Activated CD8-positive, alpha-beta memory T cell treated with anti-CD3 and anti-CD28 coated beads, Interleukin-2, amount 10 ng/mL, durations not matched to agents 7 days and 5 days (primary cell): ENCODE results near the gene SLC25A23. TPM values are rescaled to one million over a fixed set of nuclear protein-coding genes. Genes with fewer than 3 reads are reported as not detected.
"Not testable (repeated sequence)": the region's sequence is repeated elsewhere in the genome, so short reads cannot be mapped to it uniquely, and the experiment has no call there.

Experiments
- ATAC-seq: fragments of 150-1000 bp; cut with Tn5 transposase; one replicate; pipeline ENCODE4 v1.10.0; 2021; ENCODE audit warnings: moderate library complexity
- CTCF ChIA-PET: fragments of 350-600 bp; sonication (Branson Sonifier 250); formaldehyde crosslinking; loops from one replicate; lab custom pipeline; 2021; ENCODE audit warnings: antibody characterized with exemption; lab: Charles Lee
- DNase-seq: peaks from one replicate; pipeline ENCODE4 v3.0.0-alpha.2; 2020
- H3K27ac Mint-ChIP-seq: one replicate; pipeline ENCODE4 v1.8.0; 2021; ENCODE audit warnings: mild to moderate bottlenecking, mixed read lengths
- H3K27me3 Mint-ChIP-seq: one replicate; pipeline ENCODE4 v1.8.0; 2021; ENCODE audit warnings: mixed read lengths
- H3K36me3 Mint-ChIP-seq: one replicate; pipeline ENCODE4 v1.8.0; 2021; ENCODE audit warnings: mild to moderate bottlenecking, mixed read lengths
- H3K4me1 Mint-ChIP-seq: one replicate; pipeline ENCODE4 v1.8.0; 2021; ENCODE audit warnings: mixed read lengths
- H3K4me3 Mint-ChIP-seq: one replicate; pipeline ENCODE4 v1.8.0; 2021; ENCODE audit warnings: mild to moderate bottlenecking, moderate library complexity, mixed read lengths
- H3K9me3 Mint-ChIP-seq: one replicate; pipeline ENCODE4 v1.8.0; 2022; ENCODE audit warnings: low read depth, mixed read lengths
- total RNA-seq, 2 experiments: library from RNA; stranded (reverse); gene quantifications; one replicate each; pipeline ENCODE4 v1.2.3, GENCODE V29; 2021

SLC25A23 gene
- total RNA-seq = 10 to 100 TPM; 25.2 to 27.9 TPM

- peak; percentile 45 for ATAC-seq
- CTCF ChIA-PET = interaction anchor here (1.1 to 1.8 kb wide), 4 partner anchors 22 to 34 kb away, joined by 3 to 7 read pairs (median 4); partner anchors contain the start of genes DENND1C and KHSRP
These were observed at the start of gene SLC25A23 for GRCh38 chr19:6459262-6460098. Gene SLC25A23, minus strand, starts transcription at chr19:6459792. Its CDS starts 164 bp downstream, at chr19:6459628.

GRCh38 chr19:6508028-6508771 is 48.6 kb upstream of the SLC25A23 start:
- ATAC-seq, H3K27ac Mint-ChIP-seq, DNase-seq, H3K4me1 Mint-ChIP-seq, H3K36me3 Mint-ChIP-seq, H3K27me3 Mint-ChIP-seq, H3K9me3 Mint-ChIP-seq, H3K4me3 Mint-ChIP-seq: not testable (repeated sequence)
- CTCF ChIA-PET = interaction anchor here (2.0 kb wide), 1 partner anchor 8 kb away, joined by 11 read pairs; no protein-coding TSS in a partner anchor

More at GRCh38 chr19:6459262-6460098, at the start of gene SLC25A23:
- H3K4me1 Mint-ChIP-seq = peaks cover 19% of the 10 kb centered on the region
- H3K36me3 Mint-ChIP-seq = peaks cover 19% of the 10 kb centered on the region
- H3K27ac Mint-ChIP-seq = peak within 1 kb of the TSS; percentile 79
- H3K9me3 Mint-ChIP-seq = no peaks in the 10 kb centered on the region
- peak; percentile 79 for DNase-seq
- H3K27me3 Mint-ChIP-seq = no peaks in the 10 kb centered on the region
- peak within 1 kb of the TSS; percentile 85 for H3K4me3 Mint-ChIP-seq

- Mint-ChIP-seq H3K4me1 (peaks cover 26% of the 10 kb centered on the region), H3K27ac (no peak overlapping the region), H3K9me3 (no peaks in the 10 kb centered on the region), H3K4me3 (no peak overlapping the region), H3K36me3 (no peaks in the 10 kb centered on the region), H3K27me3 (peaks cover 9% of the 10 kb centered on the region)
- CTCF ChIA-PET = interaction anchor here (0.6 to 4.3 kb wide), 12 partner anchors 12 to 285 kb away, joined by 3 to 23 read pairs (median 6); partner anchors contain the start of genes DENND1C, GTF2F1 and VAV1
- ATAC-seq = no peak
- DNase-seq = no peak
These were observed 44.0 kb upstream of the SLC25A23 start for GRCh38 chr19:6503407-6504201.

- Mint-ChIP-seq H3K9me3 (no peaks in the 10 kb centered on the region), H3K27ac (no peak within 1 kb of the TSS), H3K27me3 (peaks cover 9% of the 10 kb centered on the region), H3K36me3 (no peaks in the 10 kb centered on the region), H3K4me1 (peaks cover 32% of the 10 kb centered on the region), H3K4me3 (peak within 1 kb of the TSS; percentile 73)
- CTCF ChIA-PET = interaction anchor here (1.0 to 4.3 kb wide), 3 partner anchors 12 to 21 kb away, joined by 6 to 23 read pairs (median 7); partner anchors contain the start of gene DENND1C
- peak; percentile 76 for ATAC-seq
- DNase-seq = peak; percentile 65
These were observed 42.4 kb upstream of the SLC25A23 start, which contains the start of gene TUBB4A for GRCh38 chr19:6501740-6502648. Gene TUBB4A, minus strand, starts transcription at chr19:6502309. Its CDS starts 97 bp downstream, at chr19:6502212.

GRCh38 chr19:6500837-6501739 is 41.5 kb upstream of the SLC25A23 start:
- DNase-seq = no peak
- no peak for ATAC-seq
- Mint-ChIP-seq H3K4me3 (peak overlapping the region; percentile 73), H3K4me1 (peaks cover 32% of the 10 kb centered on the region), H3K36me3 (no peaks in the 10 kb centered on the region), H3K27me3 (peaks cover 9% of the 10 kb centered on the region), H3K9me3 (no peaks in the 10 kb centered on the region), H3K27ac (no peak overlapping the region)
- CTCF ChIA-PET = interaction anchor here (1.1 to 4.3 kb wide), 2 partner anchors 20 kb away, joined by 4 to 23 read pairs; partner anchors contain the start of gene DENND1C

- H3K4me1 Mint-ChIP-seq = peaks cover 25% of the 10 kb centered on the region
- no peaks in the 10 kb centered on the region for H3K9me3 Mint-ChIP-seq
- no peaks in the 10 kb centered on the region for H3K36me3 Mint-ChIP-seq
- ATAC-seq (no peak), DNase-seq (no peak)
- CTCF ChIA-PET = interaction anchor here (0.7 to 2.0 kb wide), 4 partner anchors 10 to 301 kb away, joined by 3 to 5 read pairs (median 4); partner anchors contain the start of gene DENND1C
- H3K27me3 Mint-ChIP-seq = peaks cover 9% of the 10 kb centered on the region
- H3K27ac Mint-ChIP-seq = no peak overlapping the region
- no peak overlapping the region for H3K4me3 Mint-ChIP-seq
These were observed 39.6 kb upstream of the SLC25A23 start for GRCh38 chr19:6499052-6499790.

GRCh38 chr19:6498294-6499036 is 38.9 kb upstream of the SLC25A23 start:
- peaks cover 22% of the 10 kb centered on the region for H3K4me1 Mint-ChIP-seq
- peaks cover 7% of the 10 kb centered on the region for H3K27me3 Mint-ChIP-seq
- H3K4me3 Mint-ChIP-seq = no peak overlapping the region
- no peaks in the 10 kb centered on the region for H3K9me3 Mint-ChIP-seq
- CTCF ChIA-PET = interaction anchor here (1.4 to 2.0 kb wide), 2 partner anchors 9 to 17 kb away, joined by 5 read pairs; partner anchors contain the start of gene DENND1C
- no peak for DNase-seq
- ATAC-seq = no peak
- no peaks in the 10 kb centered on the region for H3K36me3 Mint-ChIP-seq
- peak overlapping the region; percentile 29 for H3K27ac Mint-ChIP-seq

GRCh38 chr19:6495947-6496346 is 36.4 kb upstream of the SLC25A23 start:
- no peaks in the 10 kb centered on the region for H3K36me3 Mint-ChIP-seq

GRCh38 chr19:6494438-6495036 is 34.9 kb upstream of the SLC25A23 start:
- H3K9me3 Mint-ChIP-seq = peaks cover 2% of the 10 kb centered on the region
- no peak overlapping the region for H3K4me3 Mint-ChIP-seq
- no peaks in the 10 kb centered on the region for H3K27me3 Mint-ChIP-seq
- DNase-seq (no peak), ATAC-seq (no peak)
- no peaks in the 10 kb centered on the region for H3K36me3 Mint-ChIP-seq
- no peak overlapping the region for H3K27ac Mint-ChIP-seq
- CTCF ChIA-PET = no interaction called here
- H3K4me1 Mint-ChIP-seq = peaks cover 27% of the 10 kb centered on the region

More at GRCh38 chr19:6495947-6496346, 36.4 kb upstream of the SLC25A23 start:
- H3K4me3 Mint-ChIP-seq = no peak overlapping the region
- no peak for ATAC-seq
- no peak for DNase-seq
- H3K27me3 Mint-ChIP-seq = peaks cover under 1% of the 10 kb centered on the region
- peaks cover 20% of the 10 kb centered on the region for H3K4me1 Mint-ChIP-seq
- H3K9me3 Mint-ChIP-seq = peaks cover 2% of the 10 kb centered on the region
- H3K27ac Mint-ChIP-seq = no peak overlapping the region
- CTCF ChIA-PET = no interaction called here
